T-helper 22 cell (primary cell): ENCODE measurements around the gene STN1.

Experiments
- DNase-seq: peaks from one replicate; pipeline ENCODE4 v3.0.0-alpha.2; 2020; ENCODE audit warnings: low read depth

The STN1 gene

GRCh38 chr10:103929381-103929921 is 11.5 kb upstream of the STN1 start:
- no peak for DNase-seq

- no peak for DNase-seq
These were observed 10.8 kb upstream of the STN1 start for GRCh38 chr10:103928784-103929183.

- DNase-seq = no peak
These were observed 8.8 kb upstream of the STN1 start for GRCh38 chr10:103926722-103927319.

- no peak for DNase-seq
These were observed 7.6 kb upstream of the STN1 start for GRCh38 chr10:103925591-103925990.

GRCh38 chr10:103923502-103923901 is 5.5 kb upstream of the STN1 start:
- no peak for DNase-seq

GRCh38 chr10:103922659-103923058 is 4.7 kb upstream of the STN1 start:
- no peak for DNase-seq

GRCh38 chr10:103921750-103922195 is 3.8 kb upstream of the STN1 start:
- no peak for DNase-seq

- DNase-seq = no peak
These were observed 3.3 kb upstream of the STN1 start for GRCh38 chr10:103921248-103921647.

- no peak for DNase-seq
These were observed 1.7 kb upstream of the STN1 start for GRCh38 chr10:103919648-103920025.

GRCh38 chr10:103917302-103918052 is 507 bp downstream of the STN1 start:
- DNase-seq = no peak

GRCh38 chr10:103916876-103917275 is 1.1 kb downstream of the STN1 start:
- DNase-seq = no peak

GRCh38 chr10:103916254-103916653 is 1.7 kb downstream of the STN1 start:
- DNase-seq = no peak

GRCh38 chr10:103915796-103916195 is 2.2 kb downstream of the STN1 start:
- DNase-seq = no peak

- no peak for DNase-seq
These were observed 5.2 kb downstream of the STN1 start for GRCh38 chr10:103912759-103913158.

- peak; percentile 25 for DNase-seq
These were observed 6.9 kb downstream of the STN1 start for GRCh38 chr10:103911021-103911459.

GRCh38 chr10:103910442-103911012 is 7.5 kb downstream of the STN1 start:
- no peak for DNase-seq

GRCh38 chr10:103905441-103905840 is 12.5 kb downstream of the STN1 start:
- no peak for DNase-seq

- DNase-seq = no peak
These were observed 16.7 kb downstream of the STN1 start for GRCh38 chr10:103901299-103901698.

GRCh38 chr10:103899312-103899711 is 18.7 kb downstream of the STN1 start:
- DNase-seq = no peak

GRCh38 chr10:103897241-103897774 is 20.7 kb downstream of the STN1 start:
- no peak for DNase-seq

GRCh38 chr10:103896225-103896624 is 21.8 kb downstream of the STN1 start:
- no peak for DNase-seq

- DNase-seq = no peak
These were observed 22.4 kb downstream of the STN1 start for GRCh38 chr10:103895411-103896186.
